Endothelial cell of umbilical vein (primary cell): ENCODE measurements around the gene CD109. TPM values are rescaled to one million over a fixed set of nuclear protein-coding genes. Genes with fewer than 3 reads are reported as not detected.
A peak's percentile ranks its signal among the peaks of the same experiment; 100 is the strongest.

ENCODE experiments used
- Bru-seq: library from RNA; stranded (reverse); fragments of 400-500 nt; gene quantifications from one replicate; lab custom pipeline; 2021; lab: Mats Ljungman, UMichigan
- BruChase-seq, 2 experiments: library from RNA; stranded (reverse); fragments of 400-500 nt; gene quantifications; one replicate each; lab custom pipeline; 2021; lab: Mats Ljungman, UMichigan
- BruUV-seq: library from RNA; stranded (reverse); fragments of 400-500 nt; replicated peaks from 2 replicates; lab custom pipeline; 2021; lab: Mats Ljungman, UMichigan
- CTCF ChIA-PET: fragments of 300-600, 350-600 bp; sonication (Branson Sonifier 250); formaldehyde crosslinking; loops from one replicate; lab custom pipeline; 2021; ENCODE audit warnings: antibody characterized with exemption, inconsistent platforms; lab: Charles Lee
- POLR2A ChIA-PET: fragments of 300-600, 350-600 bp; sonication (Branson Sonifier 250); formaldehyde crosslinking; loops from one replicate; lab custom pipeline; 2021; ENCODE audit warnings: antibody characterized with exemption, inconsistent platforms; lab: Charles Lee
- DNase-seq: peaks from one replicate; pipeline ENCODE4 v3.0.0-alpha.2; 2011; ENCODE audit warnings: low read depth, low spot score
- FAIRE-seq: peaks from 2 replicates; lab custom pipeline; 2011; peaks lifted over from hg19 to GRCh38; lab: Jason Lieb, UNC
- H2AFZ ChIP-seq: 2 replicates; pipeline ENCODE4 v1.6.0; 2012; ENCODE audit warnings: low read depth, low read length, control low read depth, inconsistent platforms
- H3K27ac ChIP-seq: 2 replicates; pipeline ENCODE4 v1.5.1; 2011; ENCODE audit warnings: low read depth, mild to moderate bottlenecking, control low read depth, low read length, moderate library complexity; ENCODE audit not compliant: insufficient read depth
- H3K27me3 ChIP-seq, 2 experiments: 2 replicates each; pipeline versions ENCODE4 v1.6.0 to v1.6.1; 2011; ENCODE audit warnings: low read length in 2 of 2, mixed read lengths in 1 of 2; ENCODE audit not compliant: control insufficient read depth in 2 of 2, insufficient read depth in 2 of 2
- H3K36me3 ChIP-seq, 2 experiments: 2 replicates in 1 of 2; 3 replicates in 1 of 2; pipeline ENCODE4 v1.5.1; 2011; ENCODE audit warnings: low read length in 2 of 2, mild to moderate bottlenecking in 1 of 2, moderate library complexity in 1 of 2; ENCODE audit not compliant: control insufficient read depth in 2 of 2, insufficient read depth in 2 of 2; ENCODE audit errors: extremely low read depth in 1 of 2
- H3K4me1 ChIP-seq: 3 replicates; pipeline ENCODE4 v1.5.1; 2011; ENCODE audit warnings: mild to moderate bottlenecking, low read length; ENCODE audit not compliant: control insufficient read depth, insufficient read depth; ENCODE audit errors: extremely low read depth
- H3K4me2 ChIP-seq: 2 replicates; pipeline ENCODE4 v1.6.1; 2011; ENCODE audit warnings: low read length, control low read depth, mixed read lengths; ENCODE audit not compliant: insufficient read depth
- H3K4me3 ChIP-seq, 3 experiments: fragments of 200-600 bp in 1 of 3; sonication (generic), shearing (Covaris generic) in 1 of 3; replicated peaks in 1 of 3; 2 replicates each; pipeline ENCODE4 v1.5.1; 2011 to 2016; ENCODE audit warnings: control low read depth in 3 of 3, low read length in 3 of 3, mild to moderate bottlenecking in 2 of 3, inconsistent platforms in 1 of 3, low read depth in 1 of 3, moderate library complexity in 1 of 3; ENCODE audit not compliant: insufficient read depth in 1 of 3
- H3K79me2 ChIP-seq: 2 replicates; pipeline ENCODE4 v1.6.0; 2012; ENCODE audit warnings: low read length, inconsistent platforms; ENCODE audit not compliant: control insufficient read depth, insufficient read depth
- H3K9ac ChIP-seq: replicated peaks from 2 replicates; pipeline ENCODE3; 2011; ENCODE audit warnings: low read length, control low read depth; ENCODE audit not compliant: insufficient read depth; ENCODE audit errors: extremely low read depth
- H3K9me1 ChIP-seq: replicated peaks from 3 replicates; pipeline ENCODE4 v1.6.0; 2011; ENCODE audit warnings: mild to moderate bottlenecking, low read length; ENCODE audit not compliant: control insufficient read depth, insufficient read depth; ENCODE audit errors: extremely low read depth
- H3K9me3 ChIP-seq: replicated peaks from 2 replicates; pipeline ENCODE4 v1.5.1; 2012; ENCODE audit warnings: low read length, inconsistent platforms; ENCODE audit not compliant: control insufficient read depth, insufficient read depth
- H4K20me1 ChIP-seq: replicated peaks from 2 replicates; pipeline ENCODE3; 2011; ENCODE audit warnings: mild to moderate bottlenecking, low read length; ENCODE audit not compliant: control insufficient read depth, insufficient read depth; ENCODE audit errors: extremely low read depth
- FOS ChIP-seq: IDR thresholded peaks from 2 replicates; pipeline ENCODE4 v1.6.1; 2011; ENCODE audit warnings: mild to moderate bottlenecking, low read length, moderate library complexity, borderline replicate concordance; ENCODE audit not compliant: insufficient read depth
- GATA2 ChIP-seq: IDR thresholded peaks from 2 replicates; pipeline ENCODE4 v1.7.0; 2011; ENCODE audit warnings: low read depth, mild to moderate bottlenecking, moderate library complexity, mixed read lengths, low read length; ENCODE audit not compliant: insufficient read length, insufficient read depth
- JUN ChIP-seq: IDR thresholded peaks from 2 replicates; pipeline ENCODE4 v1.6.1; 2011; ENCODE audit warnings: borderline replicate concordance, low read depth; ENCODE audit not compliant: insufficient read length, insufficient read depth
- POLR2A ChIP-seq: IDR thresholded peaks from 2 replicates; pipeline ENCODE4 v1.6.1; 2012; ENCODE audit warnings: low read depth, mild to moderate bottlenecking, control low read depth, low read length
- POLR2AphosphoS5 ChIP-seq: IDR thresholded peaks from 2 replicates; pipeline ENCODE4 v1.6.1; 2012; ENCODE audit warnings: low read depth, mild to moderate bottlenecking, control low read depth, low read length, moderate library complexity; ENCODE audit not compliant: insufficient read depth
- dilution Hi-C: fragments of 300-500 bp; cut with MboI; formaldehyde crosslinking; loops from one replicate; pipeline ENCODE4 v1.15.0; 2019; ENCODE audit warnings: low sequenced_read_pairs; ENCODE audit not compliant: extremely low pct_ligation_motif_present
- intact Hi-C: fragments of 100-400 bp; cut with micrococcal nuclease; formaldehyde crosslinking; loops from one replicate; pipeline ENCODE4 v1.10.0; 2022
- long read RNA-seq: library from polyadenylated mRNA; stranded (forward); transcript quantifications from one replicate; pipeline ENCODE4 v2.0.0, GENCODE V29; 2021
- polyA minus RNA-seq, 3 experiments: library from RNA; depleted of rRNA, polyadenylated mRNA; stranded (reverse); fragments of >200 nt; gene quantifications; 1 replicate in 1 of 3; 2 replicates in 2 of 3; pipeline ENCODE4 v1.2.3, GENCODE V29; 2011
- polyA plus RNA-seq, 4 experiments: library from polyadenylated mRNA; depleted of rRNA in 3 of 4; stranded (reverse) in 3 of 4; unstranded in 1 of 4; fragments of >200 nt; gene quantifications; 2 replicates each; pipeline versions ENCODE4 v1.2.1 to v1.2.3, GENCODE V29; 2011 to 2012; ENCODE audit warnings: missing spikeins in 1 of 4
- total RNA-seq: library from RNA; stranded (reverse); gene quantifications from 2 replicates; pipeline ENCODE4 v1.2.3, GENCODE V29; 2021
- TF ChIP-seq, protein P1 (sequence below): IDR thresholded peaks from 2 replicates; pipeline ENCODE4 v1.6.1; 2011; ENCODE audit not compliant: insufficient read depth, insufficient read length

Gene CD109
- total RNA-seq (86.2 and 107 TPM in 2 replicates), polyA plus RNA-seq (26.3 and 33.9 TPM in 2 replicates), polyA minus RNA-seq (63.8 and 67.5 TPM in 2 replicates), Bru-seq, nascent RNA (percentile 94 among the genes with signal in this experiment), BruChase-seq, experiment 1, labeled RNA remaining after a 6-hour chase (percentile 84 among the genes with signal in this experiment), BruChase-seq, experiment 2, labeled RNA remaining after a 2-hour chase (percentile 86 among the genes with signal in this experiment)
- 19.5 and 21.2 TPM in 2 replicates for polyA plus RNA-seq (2011; cell fraction: cytosol; rRNA removed)
- 27.6 and 38.5 TPM in 2 replicates for polyA plus RNA-seq (2011; cell fraction: nucleus; rRNA removed)
- 46.3 and 67.0 TPM in 2 replicates for polyA plus RNA-seq (2012)
- 13.1 TPM for polyA minus RNA-seq (2011; cell fraction: cytosol; rRNA and poly(A)+ RNA removed)
- polyA minus RNA-seq (2011; cell fraction: nucleus; rRNA and poly(A)+ RNA removed), result 53.7 and 74.6 TPM in 2 replicates
- long read RNA-seq, full-length matches to known transcripts, result 46 of 81 reads
- long read RNA-seq, partial matches to known transcripts, result 9 of 81 reads
- long read RNA-seq, other reads (novel, unspliced or antisense), result 26 of 81 reads

DNA sequence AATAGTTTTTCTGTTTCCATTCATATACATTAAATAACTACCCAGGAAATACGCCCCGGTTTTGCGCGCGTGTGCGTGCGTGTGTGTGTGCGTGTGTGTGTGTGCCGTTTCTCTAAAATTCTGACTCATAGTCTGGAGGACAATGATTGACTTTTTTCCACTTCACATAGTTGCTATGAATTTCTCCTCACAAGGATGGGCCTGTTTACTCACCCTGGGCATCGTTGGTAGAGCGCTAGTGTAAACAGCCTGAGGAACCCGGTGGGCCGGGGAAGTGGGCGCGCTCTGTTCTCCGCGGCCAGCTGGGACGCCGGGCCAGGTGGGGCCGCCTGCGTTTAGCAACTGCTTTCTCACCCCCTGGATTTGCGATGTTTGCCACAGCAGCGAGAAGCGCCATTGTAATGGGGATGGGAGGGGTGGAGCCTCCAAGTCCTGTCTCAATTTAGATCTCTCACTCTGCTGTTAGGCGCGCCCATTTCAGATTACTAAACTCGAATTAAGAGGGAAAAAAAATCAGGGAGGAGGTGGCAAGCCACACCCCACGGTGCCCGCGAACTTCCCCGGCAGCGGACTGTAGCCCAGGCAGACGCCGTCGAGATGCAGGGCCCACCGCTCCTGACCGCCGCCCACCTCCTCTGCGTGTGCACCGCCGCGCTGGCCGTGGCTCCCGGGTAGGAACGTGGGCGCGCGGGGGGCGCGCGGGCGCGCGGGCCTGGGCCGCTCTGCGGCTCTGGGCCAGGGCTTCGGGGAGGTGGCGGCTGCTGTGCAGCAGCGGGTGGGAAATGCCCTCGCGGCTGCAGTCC lies at the start of gene CD109:
CD109 (plus strand) TSS at position 585 of the 803 bp plus-strand sequence; CDS start at position 598, 13 bp downstream.
- peak within 1 kb of the TSS; percentile 89 for H2AFZ ChIP-seq
- no peaks in the 10 kb centered on the region for H3K27me3 ChIP-seq
- TF ChIP-seq, protein P1, sequence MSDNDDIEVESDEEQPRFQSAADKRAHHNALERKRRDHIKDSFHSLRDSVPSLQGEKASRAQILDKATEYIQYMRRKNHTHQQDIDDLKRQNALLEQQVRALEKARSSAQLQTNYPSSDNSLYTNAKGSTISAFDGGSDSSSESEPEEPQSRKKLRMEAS, result peak; percentile 16
- peak; percentile 22 for TF ChIP-seq POLR2AphosphoS5
- no peak for TF ChIP-seq GATA2
- peak; percentile 85 for TF ChIP-seq JUN
- TF ChIP-seq FOS, result peak; percentile 84
- peak; percentile 70 for TF ChIP-seq POLR2A
- dilution Hi-C loops, result no loop called here
- peaks cover 13% of the 10 kb centered on the region for H3K79me2 ChIP-seq
- peak within 1 kb of the TSS; percentile 40 to 88 (median 63) for H3K4me3 ChIP-seq
- no peaks in the 10 kb centered on the region for H4K20me1 ChIP-seq
- H3K27ac ChIP-seq, result peak within 1 kb of the TSS; percentile 93
- peaks cover 43% of the 10 kb centered on the region for H3K4me1 ChIP-seq
- H3K9me3 ChIP-seq, result no peaks in the 10 kb centered on the region
- CTCF ChIA-PET, result interaction anchor here (1.0 to 1.6 kb wide), 6 partner anchors 18 to 1513 kb away, joined by 3 to 16 read pairs (median 6); no protein-coding TSS in a partner anchor
- no peaks in the 10 kb centered on the region for H3K36me3 ChIP-seq
- H3K4me2 ChIP-seq, result peak within 1 kb of the TSS; percentile 94
- FAIRE-seq, result no peak
- DNase-seq, result peak; percentile 94
- H3K9ac ChIP-seq, result peak within 1 kb of the TSS; percentile 92
- POLR2A ChIA-PET, result interaction anchor here (1.6 kb wide), 1 partner anchor 26 kb away, joined by 5 read pairs; no protein-coding TSS in a partner anchor
- BruUV-seq, result TSS peak; percentile 23
- intact Hi-C loops, result loop anchor here (1.0 to 2.0 kb wide), 4 partner anchors 21 to 41 kb away; no protein-coding TSS in a partner anchor
- no peaks in the 10 kb centered on the region for H3K9me1 ChIP-seq
